HG02623 (cell line): ENCODE results near the gene PIGB.
"Not testable (repeated sequence)": the region's sequence is repeated elsewhere in the genome, so short reads cannot be mapped to it uniquely, and the experiment has no call there.

Source experiments
- ATAC-seq: cut with Tn5 transposase; IDR thresholded peaks from one replicate; pipeline ENCODE4 v1.9.1; 2021; ENCODE audit warnings: moderate library complexity; ENCODE audit not compliant: unreplicated experiment

PIGB gene

DNA sequence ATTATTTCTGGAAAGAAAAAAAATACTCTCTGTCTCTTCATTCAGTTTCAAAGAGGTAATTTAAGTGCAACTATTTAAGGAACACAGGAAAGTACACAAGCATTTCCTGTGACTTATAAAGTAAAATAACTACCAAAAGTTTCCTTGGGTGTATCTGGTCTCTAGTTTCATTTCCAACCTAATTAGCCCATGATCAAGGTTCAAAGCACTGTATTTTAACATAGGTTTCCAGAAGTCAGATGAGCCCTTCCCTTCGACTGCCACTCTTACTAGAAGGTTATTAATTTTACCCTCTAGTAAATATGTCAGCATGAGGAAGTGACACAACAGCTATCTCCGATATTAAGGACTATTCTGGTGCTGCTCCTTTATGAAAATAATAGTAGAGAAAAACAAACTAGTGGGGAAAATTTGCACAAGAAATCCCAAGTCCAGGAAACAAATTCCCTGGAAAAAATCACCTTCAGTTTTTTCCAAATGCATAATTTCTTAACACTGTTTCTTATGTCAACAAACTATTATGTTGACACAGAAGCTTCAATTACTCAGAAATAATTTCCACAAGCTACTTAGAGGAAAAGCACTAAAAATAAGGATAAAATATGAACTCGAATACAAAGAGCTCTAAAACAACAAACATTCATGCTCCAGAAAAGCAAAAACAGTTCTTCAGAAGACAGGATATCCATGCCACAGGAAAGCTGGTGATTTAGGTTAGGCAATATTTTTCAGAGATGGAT, 53.8 kb downstream of the PIGB start:
- ATAC-seq = peak; percentile 45

GRCh38 chr15:55379095-55379494, 60.1 kb downstream of the PIGB start:
- no peak for ATAC-seq

DNA sequence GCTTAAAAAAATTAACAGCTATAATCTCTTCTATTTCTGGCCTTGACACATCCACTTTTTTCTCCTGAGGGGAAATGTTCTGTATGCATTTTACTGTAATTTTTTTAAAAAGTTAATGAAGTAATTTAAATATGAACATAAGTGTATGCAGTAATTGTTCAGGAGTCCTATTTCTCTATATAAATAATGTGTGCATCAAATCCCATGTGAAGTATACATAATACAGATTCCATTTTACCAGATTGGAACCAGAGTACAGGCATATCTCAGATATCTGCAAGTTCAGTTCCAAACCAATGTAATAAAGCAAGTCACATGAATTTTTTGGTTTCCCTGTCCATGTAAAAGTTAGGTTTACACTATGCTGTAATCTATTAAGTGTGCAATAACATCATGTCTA, 62.6 kb downstream of the PIGB start:
- ATAC-seq = no peak

DNA sequence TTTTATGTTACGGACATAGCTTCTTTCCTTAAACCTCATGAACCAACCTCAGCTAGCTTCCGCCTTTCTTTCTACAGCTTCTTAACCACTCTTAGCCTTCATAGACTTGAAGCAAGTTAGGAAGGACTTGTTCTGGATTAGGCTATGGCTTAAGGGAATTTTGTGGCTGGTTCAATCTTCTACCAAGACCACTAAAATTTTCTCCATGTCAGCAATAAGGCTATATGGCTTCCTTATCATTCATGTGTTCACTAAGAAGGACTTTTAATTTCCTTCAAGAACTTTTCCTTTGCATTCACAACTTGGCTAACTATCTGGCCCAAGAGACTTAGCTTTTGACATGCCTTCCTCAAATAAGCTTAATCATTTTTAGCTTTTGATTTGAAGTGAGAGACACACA, 64.7 kb downstream of the PIGB start:
- no peak for ATAC-seq

GRCh38 chr15:55387027-55387426, 68.0 kb downstream of the PIGB start:
- ATAC-seq = no peak

GRCh38 chr15:55389264-55389607, 70.2 kb downstream of the PIGB start:
- ATAC-seq = no peak

GRCh38 chr15:55394694-55395093, 75.7 kb downstream of the PIGB start:
- no peak for ATAC-seq

DNA sequence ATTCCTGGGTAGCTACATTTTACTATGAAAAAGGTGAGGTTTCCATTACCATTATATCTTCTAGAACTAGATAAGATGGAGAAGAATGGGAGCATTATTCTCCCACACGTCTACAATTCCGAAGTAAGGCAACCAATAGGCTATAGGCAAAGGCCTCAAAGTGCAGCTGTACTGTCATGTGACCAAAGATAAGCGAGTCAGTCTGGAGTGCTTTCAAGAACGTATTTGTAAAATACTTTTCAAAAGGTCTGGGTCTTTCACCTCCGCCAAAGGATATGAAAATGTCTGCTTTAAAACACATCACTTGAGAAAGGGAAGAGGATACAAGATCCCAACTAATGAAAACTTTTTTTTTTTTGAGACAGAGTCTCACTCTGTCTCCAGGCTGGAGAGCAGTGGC, 79.2 kb downstream of the PIGB start:
- ATAC-seq = no peak

DNA sequence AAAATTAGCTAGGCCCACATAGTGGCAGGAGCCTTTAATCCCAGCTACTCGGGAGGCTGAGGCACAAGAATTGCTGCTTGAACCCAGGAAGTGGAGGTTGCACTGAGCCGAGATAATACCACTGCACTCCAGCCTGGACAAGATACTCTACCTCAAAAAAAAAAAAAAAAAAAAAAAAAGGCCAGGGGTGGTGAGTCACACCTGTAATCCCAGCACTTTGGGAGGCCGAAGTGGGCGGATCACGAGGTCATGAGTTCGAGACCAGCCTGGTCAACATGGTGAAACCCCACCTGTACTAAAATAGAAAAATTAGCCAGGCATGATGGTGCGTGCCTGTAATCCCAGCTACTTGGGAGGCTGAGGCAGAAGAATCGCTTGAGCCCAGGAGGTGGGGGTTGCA, 81.0 kb downstream of the PIGB start:
- ATAC-seq = not testable (repeated sequence)

DNA sequence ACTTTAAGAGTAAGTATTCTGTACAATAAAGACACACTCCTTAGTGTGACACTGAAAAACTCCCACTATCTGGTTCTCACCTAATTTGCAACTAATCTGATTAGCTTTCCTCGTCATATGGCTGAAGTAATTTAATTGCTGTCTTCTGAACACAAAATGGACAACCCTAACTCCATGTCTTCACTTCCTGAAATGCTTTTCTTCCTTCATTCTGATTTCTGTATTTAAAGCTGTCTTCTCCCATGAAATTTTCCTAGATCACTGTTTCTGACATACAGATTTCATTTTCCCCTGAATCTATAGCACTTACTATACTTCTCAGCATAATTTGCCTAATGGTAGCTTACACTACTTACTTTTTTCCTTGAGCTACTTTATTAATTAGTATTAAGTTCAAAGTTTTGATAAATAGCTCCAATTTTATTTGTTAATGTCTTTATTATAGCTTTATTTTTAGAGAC, 82.8 kb downstream of the PIGB start:
- no peak for ATAC-seq

DNA sequence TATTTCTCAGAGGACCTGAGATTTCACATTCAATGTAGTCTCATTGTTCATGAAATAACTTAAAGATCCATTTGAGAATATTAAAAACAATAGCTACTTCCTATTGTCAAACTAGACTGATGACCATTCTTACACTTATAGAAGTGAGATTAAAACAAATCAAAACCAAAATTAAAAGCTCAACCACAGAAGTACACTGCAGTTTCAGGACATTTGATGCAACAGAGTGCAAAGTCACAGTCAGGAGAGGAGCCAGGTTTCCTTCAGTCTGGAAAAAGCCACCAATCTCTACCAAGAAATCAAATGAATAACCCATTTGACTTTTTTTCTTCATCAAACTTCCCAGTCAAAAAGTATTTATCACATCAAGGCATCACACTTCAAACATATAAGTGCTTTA, 83.7 kb downstream of the PIGB start:
- no peak for ATAC-seq

DNA sequence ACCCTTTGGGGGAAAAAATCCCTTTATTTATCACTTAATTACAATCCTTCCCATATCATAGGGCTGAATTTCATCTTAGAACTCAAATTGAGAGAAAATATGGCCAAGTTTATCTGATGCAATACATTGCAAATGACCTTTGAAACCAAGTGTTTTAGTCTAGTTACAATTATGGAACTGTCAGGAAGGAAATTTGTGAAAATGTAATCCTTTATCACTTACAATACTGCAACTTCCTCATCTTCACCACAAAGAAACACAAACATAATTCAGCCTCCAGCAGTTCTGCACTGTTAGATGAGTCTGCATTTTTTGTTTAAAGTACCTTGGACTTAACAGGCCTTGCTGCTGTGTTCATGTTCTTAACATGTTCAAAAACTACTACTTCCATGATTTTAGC, 84.5 kb downstream of the PIGB start:
- ATAC-seq = no peak
